ENCODE measurements around the gene LINC00632. TPM values are rescaled to one million over a fixed set of nuclear protein-coding genes. Genes with fewer than 3 reads are reported as not detected.

The LINC00632 gene
- total RNA-seq, 1 experiment from 2014 or later, result 15.4 TPM

GRCh38 chrX:140821280-140821679, 111.7 kb downstream of the LINC00632 start:
- no peak for ATAC-seq
- no peak for DNase-seq
- no peaks in the 10 kb centered on the region for H3K79me2 ChIP-seq (ENCODE audit: low read length)
- H2AFZ ChIP-seq (ENCODE audit: low read length), result no peak overlapping the region
- H3K36me3 ChIP-seq (ENCODE audit: low read depth, low read length), result no peaks in the 10 kb centered on the region
- no peak for TF ChIP-seq EZH2 (IDR thresholded peaks at IDR 0.05; ENCODE audit: low read length, unreplicated experiment)
- TF ChIP-seq CTCF (conservative IDR thresholded peaks at IDR 0.05; ENCODE audit: low read depth, low read length), result no peak
- TF ChIP-seq EZH2phosphoT487 (IDR thresholded peaks at IDR 0.05; ENCODE audit: borderline replicate concordance, low read length), result no peak
- no peaks in the 10 kb centered on the region for H3F3A ChIP-seq (ENCODE audit: low read length, unreplicated experiment)
- intact Hi-C loops (cut with micrococcal nuclease), result no loop called here
- H3K9ac ChIP-seq (ENCODE audit: low read length), result no peak overlapping the region
- H3K9me2 ChIP-seq (replicated peaks; ENCODE audit: low read length), result no peaks in the 10 kb centered on the region
- H3K4me3 ChIP-seq (ENCODE audit: low read length), result no peak overlapping the region
- CTCF ChIA-PET, result interaction anchor here (0.6 kb wide), 1 partner anchor 493 kb away, joined by 7 read pairs; no protein-coding TSS in a partner anchor
- H3K4me1 ChIP-seq (ENCODE audit: insufficient read depth, low read length), result no peaks in the 10 kb centered on the region
- BruUV-seq (replicated peaks), result no TSS peak
- H4K20me1 ChIP-seq (ENCODE audit: low read length), result no peaks in the 10 kb centered on the region
- no peaks in the 10 kb centered on the region for H3K9me3 ChIP-seq (ENCODE audit: low read length)
- POLR2A ChIA-PET (ENCODE audit: unreplicated experiment), result no interaction called here
- H3K4me2 ChIP-seq (ENCODE audit: low read length), result no peak overlapping the region
- H3K27ac ChIP-seq (ENCODE audit: low read length), result no peak overlapping the region
- H3K27me3 ChIP-seq (ENCODE audit: low read length), result no peaks in the 10 kb centered on the region

- H3K4me1 ChIP-seq (ENCODE audit: insufficient read depth, low read length), result no peaks in the 10 kb centered on the region
- ATAC-seq, result no peak
Observed at GRCh38 chrX:140822184-140822583, 112.6 kb downstream of the LINC00632 start.

More at GRCh38 chrX:140822184-140822583, 112.6 kb downstream of the LINC00632 start:
- Histone ChIP-seq H3K4me2 (ENCODE audit: low read length) (no peak overlapping the region), H3K9me3 (ENCODE audit: low read length) (no peaks in the 10 kb centered on the region), H3K79me2 (ENCODE audit: low read length) (no peaks in the 10 kb centered on the region), H4K20me1 (ENCODE audit: low read length) (no peaks in the 10 kb centered on the region), H3F3A (ENCODE audit: low read length, unreplicated experiment) (no peaks in the 10 kb centered on the region), H3K9ac (ENCODE audit: low read length) (no peak overlapping the region), H3K9me2 (replicated peaks; ENCODE audit: low read length) (no peaks in the 10 kb centered on the region), H3K27ac (ENCODE audit: low read length) (no peak overlapping the region), H3K36me3 (ENCODE audit: low read depth, low read length) (no peaks in the 10 kb centered on the region), H2AFZ (ENCODE audit: low read length) (no peak overlapping the region), H3K4me3 (ENCODE audit: low read length) (no peak overlapping the region), H3K27me3 (ENCODE audit: low read length) (no peaks in the 10 kb centered on the region)
- intact Hi-C loops (cut with micrococcal nuclease), result no loop called here
- no peak for DNase-seq
- no TSS peak for BruUV-seq (replicated peaks)
- ChIA-PET CTCF (no interaction called here), POLR2A (ENCODE audit: unreplicated experiment) (no interaction called here)
- no peak for TF ChIP-seq EZH2 (IDR thresholded peaks at IDR 0.05; ENCODE audit: low read length, unreplicated experiment)
- no peak for TF ChIP-seq CTCF (conservative IDR thresholded peaks at IDR 0.05; ENCODE audit: low read depth, low read length)
- no peak for TF ChIP-seq EZH2phosphoT487 (IDR thresholded peaks at IDR 0.05; ENCODE audit: borderline replicate concordance, low read length)
